AG08396 (cell line): ENCODE measurements around the gene INS.
"Not testable (repeated sequence)": the region's sequence is repeated elsewhere in the genome, so short reads cannot be mapped to it uniquely, and the experiment has no call there.

Experiments used
- DNase-seq: peaks from one replicate; pipeline ENCODE4 v3.0.0; 2012; ENCODE audit warnings: low spot score, mixed read lengths

INS gene

DNA sequence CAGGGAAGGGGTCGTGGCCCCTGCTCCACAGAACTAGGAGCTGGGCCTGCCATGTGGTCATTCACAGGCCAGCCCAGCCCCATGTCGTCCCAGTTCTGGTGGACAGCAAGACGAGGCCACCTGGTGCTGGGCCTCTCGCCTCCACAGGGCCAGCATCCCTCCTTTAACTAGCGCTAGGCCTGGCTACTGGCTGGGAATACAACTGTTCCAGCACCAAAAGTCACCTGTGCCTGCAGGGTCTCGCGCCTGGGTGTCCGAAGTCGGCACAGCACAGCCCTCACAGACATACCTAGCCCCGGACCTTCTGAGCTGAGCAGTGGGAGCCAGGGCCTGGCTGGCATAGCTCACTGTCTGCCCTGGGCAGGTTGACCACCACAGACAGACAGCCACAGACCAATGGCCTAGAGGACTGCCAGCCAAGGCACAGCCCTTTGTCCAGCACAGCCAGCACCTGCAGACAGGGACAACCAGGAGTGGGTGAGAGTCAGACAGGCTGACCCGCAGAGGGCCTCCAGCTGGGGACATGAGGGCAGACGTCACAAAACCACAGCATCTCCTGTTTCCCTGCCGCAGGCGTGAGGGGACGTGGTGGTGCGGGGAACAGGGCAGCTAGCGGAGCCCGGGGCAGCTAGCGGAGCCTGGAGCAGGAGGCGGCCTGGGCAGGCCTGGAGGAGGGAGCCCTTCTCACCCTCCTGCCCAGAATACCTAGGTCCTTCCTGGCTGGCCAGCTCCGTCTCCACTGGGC lies 37.8 kb upstream of the INS start:
- no peak for DNase-seq

- DNase-seq, result no peak
These were observed 36.9 kb upstream of the INS start for GRCh38 chr11:2197771-2198520.

DNA sequence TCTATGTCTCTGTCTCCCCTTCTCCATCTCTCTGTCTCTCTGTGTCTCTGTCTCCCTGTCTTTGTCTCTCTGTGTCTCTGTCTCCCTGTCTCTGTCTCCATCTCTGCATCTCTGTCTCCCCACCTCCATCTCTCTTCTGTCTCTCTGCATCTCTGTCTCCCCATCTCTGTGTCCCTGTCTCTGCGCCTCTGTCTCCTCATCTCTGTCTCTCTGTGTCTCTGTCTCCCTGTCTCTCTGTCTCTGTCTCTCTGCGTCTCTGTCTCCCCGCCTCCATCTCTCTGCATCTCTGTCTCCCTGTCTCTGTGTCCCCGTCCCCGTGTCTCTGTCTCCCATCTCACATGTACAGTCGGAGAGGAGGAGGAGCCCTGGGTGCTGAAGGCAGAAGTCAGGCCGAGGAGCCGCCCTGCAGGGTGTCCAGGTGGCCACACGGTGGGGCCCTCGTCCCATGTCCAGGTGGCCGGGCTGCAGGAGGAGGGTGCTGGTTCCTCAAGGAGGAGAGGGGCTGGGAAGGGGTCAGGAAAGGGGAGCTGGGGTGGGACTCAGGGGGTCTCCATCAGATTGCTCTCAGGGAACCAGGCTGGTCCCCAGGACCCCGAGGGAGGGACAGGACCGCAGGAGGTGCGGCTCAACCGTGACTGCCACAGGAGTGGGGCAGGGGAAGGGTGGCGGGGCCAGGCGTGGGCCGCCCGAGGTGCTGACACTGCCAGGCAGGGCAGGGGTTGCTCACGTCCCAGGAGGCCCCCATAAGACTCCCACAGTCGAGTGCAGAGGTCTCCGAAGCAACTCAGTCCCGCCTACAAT lies 36.2 kb upstream of the INS start:
- peak; percentile 85 for DNase-seq

- DNase-seq, result no peak
These were observed 34.7 kb upstream of the INS start for GRCh38 chr11:2195756-2196088.

GRCh38 chr11:2194877-2195755 lies 34.1 kb upstream of the INS start:
- peak; percentile 76 for DNase-seq

DNA sequence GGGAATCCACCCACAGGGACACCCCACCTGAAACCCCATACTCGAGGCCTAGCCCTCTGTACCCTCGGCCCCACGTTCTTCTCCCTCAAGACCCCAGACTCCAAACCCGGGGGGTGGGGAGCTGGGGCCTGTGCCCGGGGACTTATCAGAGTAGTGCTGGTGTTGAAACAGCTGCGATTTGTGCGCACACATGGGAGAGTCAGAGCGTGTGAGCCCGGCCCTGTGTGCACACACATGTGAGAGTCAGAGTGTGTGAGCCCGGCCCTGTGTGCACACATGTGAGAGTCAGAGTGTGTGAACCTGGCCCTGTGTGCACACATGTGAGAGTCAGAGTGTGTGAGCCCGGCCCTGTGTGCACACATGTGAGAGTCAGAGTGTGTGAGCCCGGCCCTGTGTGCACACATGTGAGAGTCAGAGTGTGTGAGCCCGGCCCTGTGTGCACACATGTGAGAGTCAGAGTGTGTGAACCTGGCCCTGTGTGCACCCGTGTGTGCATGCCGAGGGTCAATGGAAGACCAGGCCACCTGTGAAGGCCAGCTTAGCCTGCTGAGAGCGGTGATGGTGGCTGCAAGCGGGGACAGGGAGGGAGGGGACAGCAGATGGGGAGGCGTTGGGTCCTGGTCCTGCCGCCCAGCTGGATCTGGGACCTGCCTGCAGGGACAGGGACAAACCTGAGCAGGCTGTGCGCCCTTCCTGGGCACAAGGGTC lies 33.0 kb upstream of the INS start:
- DNase-seq, result not testable (repeated sequence)

- no peak for DNase-seq
These were observed 32.3 kb upstream of the INS start for GRCh38 chr11:2193099-2193887.

- no peak for DNase-seq
These were observed 31.4 kb upstream of the INS start for GRCh38 chr11:2192435-2192834.

DNA sequence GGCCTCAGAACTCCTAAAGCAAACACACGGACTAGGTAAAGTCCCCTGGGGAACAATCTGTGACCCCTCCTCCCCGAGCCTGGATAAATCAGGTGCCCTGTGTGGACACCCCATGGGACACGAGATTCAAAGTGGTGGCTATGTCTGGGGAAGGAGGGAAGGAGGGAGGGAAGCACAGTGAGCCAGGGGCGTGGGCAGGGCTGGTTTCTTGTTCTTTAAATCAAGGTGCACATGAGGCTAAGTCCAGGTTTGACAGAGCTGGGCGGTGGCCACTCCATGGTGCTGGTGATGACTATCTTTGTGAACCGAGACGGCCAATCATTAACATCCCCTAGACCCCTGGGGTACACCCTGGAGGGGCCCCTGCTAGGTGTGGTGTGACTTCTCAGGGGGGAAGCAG lies 30.9 kb upstream of the INS start:
- no peak for DNase-seq

GRCh38 chr11:2190657-2191471 lies 29.9 kb upstream of the INS start:
- no peak for DNase-seq

DNA sequence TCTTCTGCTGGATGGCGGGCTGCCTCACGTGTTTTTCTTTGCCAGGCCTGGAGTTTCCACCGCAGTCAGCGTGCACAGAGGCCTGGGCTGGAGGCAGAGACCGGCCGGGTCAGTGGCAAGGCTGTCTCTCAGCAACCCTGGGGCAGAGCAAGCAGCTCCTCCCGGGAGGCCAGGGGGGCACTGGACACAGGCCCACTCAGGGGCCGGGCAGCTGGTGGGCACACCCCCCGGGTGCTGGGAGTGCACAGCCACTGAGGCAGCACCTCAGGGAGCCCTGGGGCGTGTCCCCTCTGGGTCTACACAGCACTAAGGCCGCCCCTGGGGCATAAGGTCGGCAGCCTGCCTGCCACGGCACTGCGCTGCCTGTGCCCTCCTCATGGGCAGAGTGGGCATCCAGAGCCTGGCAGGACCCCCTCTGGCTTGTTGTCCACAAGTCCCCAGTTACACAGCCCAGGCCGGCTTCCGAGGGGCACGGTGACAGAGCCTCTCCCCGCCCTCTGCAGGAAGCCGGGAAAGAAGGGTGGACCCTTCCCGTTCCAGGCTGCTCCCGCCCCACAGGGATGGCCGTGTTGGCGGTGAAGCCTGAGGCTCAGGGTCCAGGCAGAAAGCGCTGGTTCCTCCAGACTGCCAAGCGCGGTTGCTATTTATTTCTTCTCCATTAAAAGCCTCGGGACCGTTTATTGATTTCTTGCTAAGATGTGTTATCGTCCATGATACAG lies 29.1 kb upstream of the INS start:
- DNase-seq, result no peak

DNA sequence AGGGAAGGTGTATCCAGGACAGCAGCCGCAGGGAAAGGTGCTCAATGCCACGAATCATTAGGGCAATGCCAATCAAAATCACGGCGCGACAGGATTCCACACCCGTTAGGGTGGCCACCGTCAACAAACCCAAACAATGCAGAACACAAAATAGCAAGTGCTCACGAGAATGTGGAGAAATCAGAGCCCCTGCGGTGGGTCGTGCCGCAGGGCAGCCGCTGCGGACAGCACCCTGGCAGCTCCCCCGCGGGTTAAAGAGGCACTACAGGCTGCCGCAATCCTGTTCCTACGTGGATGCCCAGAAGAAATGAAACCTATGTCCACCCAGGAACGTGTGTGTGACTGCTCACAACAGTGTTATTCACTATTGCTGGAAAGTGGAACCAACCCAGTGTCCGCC lies 27.7 kb upstream of the INS start:
- no peak for DNase-seq

DNA sequence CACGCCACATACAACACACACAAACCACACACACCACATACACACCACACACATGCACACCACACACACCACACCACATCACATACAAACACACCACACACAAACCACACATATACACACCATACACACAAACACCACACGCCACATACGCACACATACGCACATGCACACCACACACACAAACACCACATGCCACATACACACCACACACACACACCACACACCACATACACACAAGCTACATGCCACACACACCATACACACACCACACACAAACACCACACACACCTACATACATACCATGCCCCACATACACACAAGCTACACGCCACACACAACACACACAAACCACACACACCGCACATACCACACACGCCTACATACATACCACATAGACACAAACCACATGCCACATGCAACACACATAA lies 26.3 kb upstream of the INS start:
- no peak for DNase-seq

DNA sequence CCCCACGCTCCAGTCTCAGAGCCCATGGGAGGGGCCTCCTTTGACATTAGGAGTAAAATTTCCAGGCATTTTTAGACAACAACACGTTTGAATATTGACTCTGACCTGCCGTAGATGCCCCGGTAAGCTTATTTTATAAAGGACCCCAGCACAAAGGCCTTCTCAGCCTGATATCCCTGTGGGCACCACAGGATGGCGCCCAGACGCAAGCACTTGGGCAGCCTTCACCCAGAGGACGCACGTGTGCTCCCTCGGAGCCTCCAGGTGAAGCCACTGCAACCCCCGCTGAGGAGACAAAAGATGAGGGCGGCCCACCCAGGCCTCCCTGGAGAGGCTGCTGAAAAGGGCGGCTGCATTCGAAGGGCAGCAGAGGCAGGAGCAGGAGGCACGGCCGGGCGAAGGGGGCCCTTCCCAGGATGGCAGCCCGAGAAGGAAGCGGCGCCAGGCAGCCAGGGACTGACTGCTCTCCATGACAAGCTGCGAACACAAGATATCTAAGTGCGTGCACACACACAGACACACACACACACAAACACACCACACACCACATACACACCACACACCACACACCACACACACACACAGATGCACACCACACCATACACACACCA lies 25.8 kb upstream of the INS start:
- DNase-seq, result no peak

GRCh38 chr11:2185324-2186085 lies 24.5 kb upstream of the INS start:
- no peak for DNase-seq

GRCh38 chr11:2182692-2183474 lies 21.9 kb upstream of the INS start:
- no peak for DNase-seq

- no peak for DNase-seq
These were observed 21.1 kb upstream of the INS start for GRCh38 chr11:2182075-2182474.
